HUDEP-2 (cell line): ENCODE measurements around the gene GMDS.

Source experiments
- DNase-seq, 76 experiments: peaks; one replicate each; lab custom pipeline; 2025; ENCODE audit not compliant: unreplicated experiment in 76 of 76; lab: John Stamatoyannopoulos, UW

Gene GMDS

GRCh38 chr6:2141644-2142290 is 103.6 kb downstream of the GMDS start:
- no peak for DNase-seq

GRCh38 chr6:2140438-2141128 is 104.8 kb downstream of the GMDS start:
- no peak for DNase-seq

GRCh38 chr6:2135401-2135800 is 110.0 kb downstream of the GMDS start:
- no peak for DNase-seq

- DNase-seq, result no peak
These were observed 110.9 kb downstream of the GMDS start for GRCh38 chr6:2134554-2134953.

GRCh38 chr6:2133716-2134310 is 111.6 kb downstream of the GMDS start:
- no peak for DNase-seq

GRCh38 chr6:2132916-2133315 is 112.5 kb downstream of the GMDS start:
- no peak for DNase-seq

GRCh38 chr6:2132416-2132815 is 113.0 kb downstream of the GMDS start:
- DNase-seq, result peak in 7 of 76 experiments; percentile 13 to 30 (median 19)

GRCh38 chr6:2129182-2129621 is 116.2 kb downstream of the GMDS start:
- no peak for DNase-seq

- DNase-seq, result peak in 64 of 76 experiments; percentile 8 to 87 (median 50)
These were observed 117.9 kb downstream of the GMDS start for GRCh38 chr6:2127484-2127911.

GRCh38 chr6:2126351-2126750 is 119.1 kb downstream of the GMDS start:
- DNase-seq, result no peak

- no peak for DNase-seq
These were observed 120.2 kb downstream of the GMDS start for GRCh38 chr6:2125158-2125557.

GRCh38 chr6:2124260-2124709 is 121.1 kb downstream of the GMDS start:
- peak in 74 of 76 experiments; percentile 29 to 96 (median 82) for DNase-seq

- no peak for DNase-seq
These were observed 124.5 kb downstream of the GMDS start for GRCh38 chr6:2120912-2121311.

GRCh38 chr6:2119275-2119674 is 126.1 kb downstream of the GMDS start:
- DNase-seq, result no peak

GRCh38 chr6:2118136-2118535 is 127.3 kb downstream of the GMDS start:
- no peak for DNase-seq

GRCh38 chr6:2117447-2117846 is 128.0 kb downstream of the GMDS start:
- no peak for DNase-seq

- DNase-seq, result no peak
These were observed 128.9 kb downstream of the GMDS start for GRCh38 chr6:2116496-2116895.

- DNase-seq, result no peak
These were observed 131.3 kb downstream of the GMDS start for GRCh38 chr6:2114100-2114499.

- no peak for DNase-seq
These were observed 134.2 kb downstream of the GMDS start for GRCh38 chr6:2111162-2111677.

- DNase-seq, result no peak
These were observed 134.9 kb downstream of the GMDS start for GRCh38 chr6:2110504-2110903.

GRCh38 chr6:2109796-2110195 is 135.6 kb downstream of the GMDS start:
- DNase-seq, result no peak
